Large intestine (tissue), 3 donors: ENCODE data around the gene DCHS2. TPM values are rescaled to one million over a fixed set of nuclear protein-coding genes. Genes with fewer than 3 reads are reported as not detected.
A peak's percentile ranks its signal among the peaks of the same experiment; 100 is the strongest.

ENCODE experiments used
- DNase-seq, 2 donors: peaks; one replicate each; pipeline versions ENCODE4 v3.0.0 to v3.0.0-alpha.2; 2013
- H3K27ac ChIP-seq: one replicate; pipeline ENCODE4 v1.5.1; 2013; ENCODE audit warnings: low read length
- H3K27me3 ChIP-seq: 2 replicates; pipeline ENCODE4 v1.6.1; 2013; ENCODE audit warnings: low read length; ENCODE audit not compliant: control insufficient read depth, insufficient read depth
- H3K36me3 ChIP-seq: 2 replicates; pipeline ENCODE4 v1.6.1; 2013; ENCODE audit warnings: low read length; ENCODE audit not compliant: control insufficient read depth, insufficient read depth
- H3K4me1 ChIP-seq: one replicate; pipeline ENCODE4 v1.6.1; 2013; ENCODE audit warnings: low read length; ENCODE audit not compliant: control insufficient read depth, insufficient read depth
- H3K4me3 ChIP-seq: one replicate; pipeline ENCODE4 v1.5.1; 2013; ENCODE audit warnings: low read length
- H3K9me3 ChIP-seq: one replicate; pipeline ENCODE4 v1.6.1; 2013; ENCODE audit warnings: mild to moderate bottlenecking, low read depth, low read length, moderate library complexity; ENCODE audit not compliant: control insufficient read depth
- WGBS: methylation state at CpG from one replicate; pipeline ENCODE4 v1.1.5; 2013; ENCODE audit warnings: low lambda C conversion rate; ENCODE audit not compliant: insufficient coverage; 5-methylcytosine and 5-hydroxymethylcytosine counted together
- polyA plus RNA-seq: library from polyadenylated mRNA; unstranded; fragments of 120-200 nt; gene quantifications from one replicate; pipeline ENCODE4 v1.2.1, GENCODE V29; 2013

Gene DCHS2
- polyA plus RNA-seq, 1 donor: 1.2 TPM

- Histone ChIP-seq H3K27ac (no peak overlapping the region), H3K9me3 (no peaks in the 10 kb centered on the region), H3K27me3 (peaks cover 18% of the 10 kb centered on the region), H3K36me3 (no peaks in the 10 kb centered on the region), H3K4me3 (no peak overlapping the region), H3K4me1 (no peaks in the 10 kb centered on the region)
- no CpG with 5 or more reads among the region's 1 CpG for WGBS
- DNase-seq: no peak
Observed at GRCh38 chr4:154516318-154517029, 24.9 kb upstream of the DCHS2 start.

GRCh38 chr4:154511981-154512380, 20.4 kb upstream of the DCHS2 start:
- WGBS: no CpG with 5 or more reads among the region's 4 CpGs
- Histone ChIP-seq H3K27ac (no peak overlapping the region), H3K4me3 (no peak overlapping the region), H3K9me3 (no peaks in the 10 kb centered on the region), H3K27me3 (peaks cover 10% of the 10 kb centered on the region), H3K36me3 (no peaks in the 10 kb centered on the region), H3K4me1 (no peaks in the 10 kb centered on the region)
- DNase-seq: no peak

GRCh38 chr4:154511548-154511947, 19.9 kb upstream of the DCHS2 start:
- Histone ChIP-seq H3K4me1 (no peaks in the 10 kb centered on the region), H3K4me3 (no peak overlapping the region), H3K27ac (no peak overlapping the region), H3K9me3 (no peaks in the 10 kb centered on the region), H3K27me3 (peaks cover 10% of the 10 kb centered on the region), H3K36me3 (no peaks in the 10 kb centered on the region)
- no peak for DNase-seq
- WGBS: 100% methylated on average over 1 of the region's 2 CpGs

GRCh38 chr4:154507156-154507555, 15.6 kb upstream of the DCHS2 start:
- Histone ChIP-seq H3K9me3 (no peaks in the 10 kb centered on the region), H3K4me1 (no peaks in the 10 kb centered on the region)
- no CpG with 5 or more reads among the region's 3 CpGs for WGBS

GRCh38 chr4:154506253-154506652, 14.7 kb upstream of the DCHS2 start:
- Histone ChIP-seq H3K27me3 (peaks cover 11% of the 10 kb centered on the region), H3K4me3 (no peak overlapping the region), H3K27ac (no peak overlapping the region), H3K4me1 (no peaks in the 10 kb centered on the region), H3K36me3 (no peaks in the 10 kb centered on the region), H3K9me3 (no peaks in the 10 kb centered on the region)
- WGBS: no CpG with 5 or more reads among the region's 2 CpGs
- DNase-seq: peak in 1 of 2 donors; percentile 18

More at GRCh38 chr4:154507156-154507555, 15.6 kb upstream of the DCHS2 start:
- no peaks in the 10 kb centered on the region for H3K36me3 ChIP-seq
- DNase-seq: no peak
- H3K4me3 ChIP-seq: no peak overlapping the region
- peaks cover 11% of the 10 kb centered on the region for H3K27me3 ChIP-seq
- H3K27ac ChIP-seq: no peak overlapping the region

GRCh38 chr4:154503598-154503997, 12.0 kb upstream of the DCHS2 start:
- Histone ChIP-seq H3K36me3 (no peaks in the 10 kb centered on the region), H3K9me3 (no peaks in the 10 kb centered on the region), H3K27me3 (peaks cover 25% of the 10 kb centered on the region), H3K4me3 (no peak overlapping the region), H3K27ac (no peak overlapping the region), H3K4me1 (no peaks in the 10 kb centered on the region)
- DNase-seq: no peak
- 14% methylated on average over 1 of the region's 1 CpG for WGBS

GRCh38 chr4:154502111-154502510, 10.5 kb upstream of the DCHS2 start:
- Histone ChIP-seq H3K4me1 (no peaks in the 10 kb centered on the region), H3K9me3 (no peaks in the 10 kb centered on the region), H3K27me3 (peaks cover 26% of the 10 kb centered on the region), H3K36me3 (no peaks in the 10 kb centered on the region), H3K27ac (no peak overlapping the region), H3K4me3 (no peak overlapping the region)
- no peak for DNase-seq
- 88% methylated on average over 4 of the region's 6 CpGs for WGBS

- no peak for DNase-seq
- no CpG with 5 or more reads among the region's 5 CpGs for WGBS
Observed at GRCh38 chr4:154497889-154498288, 6.3 kb upstream of the DCHS2 start.

GRCh38 chr4:154495867-154496266, 4.3 kb upstream of the DCHS2 start:
- WGBS: 100% methylated on average over 1 of the region's 2 CpGs
- Histone ChIP-seq H3K27ac (no peak overlapping the region), H3K27me3 (peaks cover 53% of the 10 kb centered on the region)

More at GRCh38 chr4:154497889-154498288, 6.3 kb upstream of the DCHS2 start:
- H3K27ac ChIP-seq: no peak overlapping the region
- H3K4me3 ChIP-seq: no peak overlapping the region
- no peaks in the 10 kb centered on the region for H3K36me3 ChIP-seq
- H3K27me3 ChIP-seq: peaks cover 33% of the 10 kb centered on the region
- no peaks in the 10 kb centered on the region for H3K9me3 ChIP-seq
- no peaks in the 10 kb centered on the region for H3K4me1 ChIP-seq

GRCh38 chr4:154492288-154492687, 689 bp upstream of the DCHS2 start:
- Histone ChIP-seq H3K27ac (no peak overlapping the region), H3K27me3 (peaks cover 73% of the 10 kb centered on the region), H3K9me3 (peaks cover 15% of the 10 kb centered on the region), H3K36me3 (no peaks in the 10 kb centered on the region), H3K4me1 (peaks cover 15% of the 10 kb centered on the region), H3K4me3 (peak overlapping the region; percentile 37)
- DNase-seq: no peak
- WGBS: no CpG with 5 or more reads among the region's 16 CpGs

More at GRCh38 chr4:154495867-154496266, 4.3 kb upstream of the DCHS2 start:
- H3K4me1 ChIP-seq: peaks cover 10% of the 10 kb centered on the region
- no peak for DNase-seq
- no peaks in the 10 kb centered on the region for H3K36me3 ChIP-seq
- no peak overlapping the region for H3K4me3 ChIP-seq
- peaks cover 4% of the 10 kb centered on the region for H3K9me3 ChIP-seq
